Endothelial cell (in vitro differentiated cells): ENCODE results near the gene FAS. TPM values are rescaled to one million over a fixed set of nuclear protein-coding genes. Genes with fewer than 3 reads are reported as not detected.

Experiments used
- DNase-seq: peaks from one replicate; pipeline ENCODE4 v3.0.0; 2021; ENCODE audit warnings: low spot score
- H3K27ac Mint-ChIP-seq: one replicate; pipeline ENCODE4 v1.8.0; 2021; ENCODE audit warnings: mixed read lengths, inconsistent platforms; ENCODE audit not compliant: unreplicated experiment
- H3K27me3 Mint-ChIP-seq: one replicate; pipeline ENCODE4 v1.8.0; 2021; ENCODE audit warnings: mild to moderate bottlenecking, moderate library complexity, mixed read lengths, inconsistent platforms; ENCODE audit not compliant: unreplicated experiment
- H3K36me3 Mint-ChIP-seq: one replicate; pipeline ENCODE4 v1.8.0; 2021; ENCODE audit warnings: mild to moderate bottlenecking, low read depth, mixed read lengths, inconsistent platforms; ENCODE audit not compliant: unreplicated experiment
- H3K4me1 Mint-ChIP-seq: one replicate; pipeline ENCODE4 v1.8.0; 2021; ENCODE audit warnings: mild to moderate bottlenecking, mixed read lengths, inconsistent platforms; ENCODE audit not compliant: unreplicated experiment
- H3K4me3 Mint-ChIP-seq: one replicate; pipeline ENCODE4 v1.8.0; 2021; ENCODE audit warnings: mild to moderate bottlenecking, mixed read lengths, inconsistent platforms; ENCODE audit not compliant: unreplicated experiment
- H3K9me3 Mint-ChIP-seq: one replicate; pipeline ENCODE4 v1.8.0; 2021; ENCODE audit warnings: mixed read lengths, inconsistent platforms; ENCODE audit not compliant: unreplicated experiment
- CTCF ChIP-seq: fragments of 200-600 bp; sonication (generic); IDR thresholded peaks from one replicate; pipeline ENCODE4 v1.5.0; 2021; ENCODE audit warnings: antibody characterized with exemption; ENCODE audit not compliant: unreplicated experiment
- total RNA-seq: library from RNA; stranded (reverse); fragmentation: NEBNext Ultra II Directional; extraction: Animal tissue kit (Norgen Biotek cat#: 25700); gene quantifications from one replicate; pipeline ENCODE4 v1.2.1, GENCODE V29; 2021; ENCODE audit not compliant: unreplicated experiment

Gene FAS
- total RNA-seq, 1 donor from 2014 or later, result 23.0 TPM

GRCh38 chr10:88954458-88955083 lies 36.0 kb upstream of the FAS start:
- Mint-ChIP-seq H3K27me3 (no peaks in the 10 kb centered on the region), H3K27ac (no peak overlapping the region), H3K36me3 (no peaks in the 10 kb centered on the region)

GRCh38 chr10:88957381-88957780 lies 33.2 kb upstream of the FAS start:
- Mint-ChIP-seq H3K4me1 (peaks cover 6% of the 10 kb centered on the region), H3K9me3 (no peaks in the 10 kb centered on the region), H3K27me3 (no peaks in the 10 kb centered on the region), H3K4me3 (no peak overlapping the region), H3K27ac (no peak overlapping the region), H3K36me3 (no peaks in the 10 kb centered on the region)
- no peak for TF ChIP-seq CTCF
- DNase-seq, result no peak

More at GRCh38 chr10:88954458-88955083, 36.0 kb upstream of the FAS start:
- Mint-ChIP-seq H3K4me3 (no peak overlapping the region), H3K4me1 (no peaks in the 10 kb centered on the region), H3K9me3 (no peaks in the 10 kb centered on the region)
- TF ChIP-seq CTCF, result no peak
- no peak for DNase-seq

- Mint-ChIP-seq H3K9me3 (no peaks in the 10 kb centered on the region), H3K4me1 (peaks cover 9% of the 10 kb centered on the region), H3K27me3 (no peaks in the 10 kb centered on the region), H3K36me3 (no peaks in the 10 kb centered on the region), H3K27ac (no peak overlapping the region), H3K4me3 (no peak overlapping the region)
- DNase-seq, result no peak
- no peak for TF ChIP-seq CTCF
These were observed 31.9 kb upstream of the FAS start for GRCh38 chr10:88958721-88959120.

- Mint-ChIP-seq H3K36me3 (no peaks in the 10 kb centered on the region), H3K4me3 (no peak overlapping the region), H3K9me3 (no peaks in the 10 kb centered on the region), H3K27me3 (no peaks in the 10 kb centered on the region), H3K4me1 (peaks cover 9% of the 10 kb centered on the region), H3K27ac (no peak overlapping the region)
- DNase-seq, result no peak
- TF ChIP-seq CTCF, result no peak
These were observed 29.8 kb upstream of the FAS start for GRCh38 chr10:88960802-88961201.

GRCh38 chr10:88961266-88961665 lies 29.3 kb upstream of the FAS start:
- no peak for DNase-seq
- H3K36me3 Mint-ChIP-seq, result no peaks in the 10 kb centered on the region
- H3K27me3 Mint-ChIP-seq, result no peaks in the 10 kb centered on the region
- H3K4me3 Mint-ChIP-seq, result no peak overlapping the region
- no peak for TF ChIP-seq CTCF
- H3K27ac Mint-ChIP-seq, result no peak overlapping the region
- H3K4me1 Mint-ChIP-seq, result peaks cover 9% of the 10 kb centered on the region
- H3K9me3 Mint-ChIP-seq, result no peaks in the 10 kb centered on the region
